NCI-H1436 treated with DMSO at 0.1 percent for 48 hours (cell line): ENCODE measurements around the gene ARMC7.
"Not testable (repeated sequence)": the region's sequence is repeated elsewhere in the genome, so short reads cannot be mapped to it uniquely, and the experiment has no call there.

Experiments
- DNase-seq: peaks from one replicate; lab custom pipeline; 2025; lab: John Stamatoyannopoulos, UW

ARMC7 gene

DNA sequence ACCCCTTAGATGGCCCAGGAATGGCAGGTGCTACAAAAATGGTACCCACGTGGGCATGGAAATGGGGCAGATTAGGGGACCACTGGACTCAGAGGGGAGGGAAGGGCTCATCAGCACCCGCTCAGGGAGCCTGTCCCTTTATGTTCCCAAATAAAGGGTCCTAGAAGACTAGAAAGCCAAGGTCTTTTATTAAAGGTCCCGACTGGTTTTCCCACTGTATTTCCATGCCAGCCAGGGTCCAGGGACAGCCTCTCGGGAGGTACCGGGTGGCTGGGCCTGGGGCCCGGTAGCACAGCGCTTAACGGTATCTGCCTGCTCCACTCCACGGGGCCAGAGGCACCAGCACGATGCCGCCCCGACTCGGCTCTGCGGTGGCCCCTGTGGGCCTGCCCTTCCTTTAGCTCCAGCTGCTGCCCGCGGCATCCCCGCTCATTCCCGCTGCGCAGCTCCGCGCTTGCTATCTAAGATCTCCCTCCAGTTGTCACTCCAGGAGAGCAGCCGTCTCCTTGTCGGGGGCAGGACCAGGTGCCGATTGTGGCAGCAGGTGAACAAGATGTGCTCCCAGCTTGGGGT, 20.4 kb downstream of the ARMC7 start:
- no peak for DNase-seq

- no peak for DNase-seq
Observed at GRCh38 chr17:75130632-75131277, 21.0 kb downstream of the ARMC7 start.

DNA sequence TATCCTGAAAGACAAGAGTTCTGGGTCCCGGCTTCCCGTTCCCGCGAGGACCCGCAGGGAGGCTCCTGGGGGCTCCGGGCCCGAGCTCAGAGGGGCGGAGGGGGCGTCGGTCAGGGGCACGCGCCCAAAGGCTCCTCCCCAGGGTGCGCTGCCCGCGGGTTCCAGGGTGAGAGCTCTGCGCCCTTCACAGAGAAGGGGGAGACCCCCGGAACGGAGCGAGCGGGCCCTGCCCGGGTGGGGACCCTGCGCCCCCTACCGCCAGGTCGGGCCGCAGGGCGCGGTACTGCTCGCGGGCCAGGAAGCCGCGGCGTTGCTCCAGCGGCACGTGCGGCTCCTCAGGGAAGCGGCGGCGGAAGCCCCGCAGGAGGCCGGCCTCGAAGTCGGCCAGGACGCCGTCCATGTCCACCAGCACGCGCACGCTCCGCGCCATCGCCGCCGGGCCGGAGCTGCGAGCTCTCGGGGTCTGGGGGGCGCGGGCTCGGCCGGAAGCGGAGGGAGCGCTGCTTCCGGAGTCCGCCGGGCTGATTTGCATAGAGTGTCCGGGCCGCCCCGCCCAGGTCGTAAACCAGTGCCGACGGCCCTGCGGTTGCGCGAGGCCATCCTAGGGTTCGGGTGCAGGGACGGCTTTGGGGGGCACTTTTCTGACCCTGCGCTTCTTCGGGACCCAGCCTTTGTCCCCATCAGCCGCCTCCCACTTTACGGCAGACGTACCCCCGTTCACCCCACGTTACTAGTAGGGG, 21.7 kb downstream of the ARMC7 start, which contains the start of gene NT5C:
TSS of gene NT5C (minus strand) at position 465 of the 740 bp plus-strand sequence. CDS start at position 430, 35 bp downstream.
- DNase-seq: no peak

DNA sequence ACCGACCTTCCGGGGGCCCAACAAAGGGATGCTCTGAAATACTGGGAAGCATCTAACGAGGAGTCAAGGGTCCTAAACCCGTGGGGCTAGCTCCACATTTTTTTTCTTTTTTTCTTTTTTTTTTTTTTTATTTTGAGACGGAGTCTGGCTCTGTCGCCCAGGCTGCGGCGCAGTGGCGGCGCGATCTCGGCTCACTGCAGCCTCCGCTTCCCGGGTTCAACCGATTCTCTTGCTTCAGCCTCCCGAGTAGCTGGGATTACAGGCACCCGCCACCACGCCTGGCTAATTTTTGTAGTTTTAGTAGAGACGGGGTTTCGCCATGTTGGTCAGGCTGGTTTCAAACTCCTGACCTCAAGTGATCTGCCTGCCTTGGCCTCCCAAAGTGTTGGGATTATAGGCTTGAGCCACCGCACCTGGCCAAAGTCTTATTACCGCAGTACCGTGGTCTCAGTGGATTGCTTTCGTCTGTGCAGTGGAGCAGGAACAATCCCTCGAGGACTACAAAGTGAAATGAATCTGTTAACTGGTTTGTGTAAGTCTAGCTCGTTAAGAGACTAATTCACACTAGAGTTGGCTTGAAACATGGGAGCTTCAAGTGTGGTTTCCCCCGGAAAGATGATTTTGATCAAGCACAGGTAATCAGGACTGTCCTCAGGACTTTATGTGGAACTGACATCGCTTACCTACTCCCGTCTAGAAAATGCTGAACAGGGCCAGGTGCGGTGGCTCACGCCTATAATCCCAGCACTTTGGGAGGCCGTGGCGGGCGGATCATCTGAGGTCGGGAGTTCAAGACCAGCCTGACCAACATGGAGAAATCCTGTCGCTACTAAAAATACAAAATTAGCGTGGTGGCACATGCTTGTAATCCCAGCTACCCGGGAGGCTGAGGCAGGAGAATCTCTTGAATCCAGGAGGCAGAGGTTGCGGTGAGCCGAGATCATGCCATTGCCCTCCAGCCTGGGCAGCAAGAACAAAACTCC, 22.5 kb downstream of the ARMC7 start:
- DNase-seq: not testable (repeated sequence)

GRCh38 chr17:75133001-75133400, 23.2 kb downstream of the ARMC7 start:
- no peak for DNase-seq

GRCh38 chr17:75133607-75134347, 24.0 kb downstream of the ARMC7 start:
- not testable (repeated sequence) for DNase-seq

DNA sequence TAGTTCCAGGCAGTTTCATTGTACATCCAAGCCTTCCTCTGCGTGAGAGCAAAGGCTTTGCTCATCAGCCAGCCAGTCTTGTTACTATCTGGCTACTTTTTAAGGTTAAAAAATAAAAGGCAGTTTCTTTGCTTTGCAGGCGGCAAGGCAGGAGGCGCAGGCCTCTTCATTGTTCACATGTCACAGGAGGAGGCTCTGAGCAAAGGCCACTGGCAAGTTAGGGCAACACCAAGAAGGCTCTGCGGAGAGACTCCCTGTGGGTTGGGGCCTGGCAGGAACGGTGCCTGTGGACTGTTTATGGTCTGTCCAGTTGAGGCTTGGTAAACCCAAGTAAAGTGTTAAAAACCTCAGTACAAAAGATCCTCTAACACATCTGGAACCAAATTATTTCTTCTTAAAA, 25.7 kb downstream of the ARMC7 start:
- DNase-seq: no peak

- no peak for DNase-seq
Observed at GRCh38 chr17:75135946-75136345, 26.2 kb downstream of the ARMC7 start.

DNA sequence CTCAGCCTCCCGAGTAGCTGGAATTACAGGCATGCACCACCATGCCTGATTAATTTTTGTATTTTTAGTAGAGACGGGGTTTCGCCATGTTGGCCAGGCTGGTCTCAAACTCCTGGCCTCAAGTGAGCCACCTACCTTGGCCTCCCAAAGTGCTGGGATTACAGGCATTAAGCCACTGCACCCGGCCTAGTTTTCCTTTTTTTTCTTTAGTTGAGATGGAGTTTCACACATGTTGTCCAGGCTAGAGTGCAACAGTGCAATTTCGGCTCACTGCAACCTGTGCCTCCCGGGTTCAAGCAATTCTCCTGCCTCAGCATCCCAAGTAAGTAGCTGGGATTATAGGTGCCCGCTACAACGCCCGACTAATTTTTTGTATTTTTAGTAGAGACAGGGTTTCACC, 28.0 kb downstream of the ARMC7 start:
- not testable (repeated sequence) for DNase-seq

GRCh38 chr17:75138519-75138918, 28.8 kb downstream of the ARMC7 start:
- DNase-seq: no peak

GRCh38 chr17:75142236-75142971, 32.6 kb downstream of the ARMC7 start:
- DNase-seq: no peak

DNA sequence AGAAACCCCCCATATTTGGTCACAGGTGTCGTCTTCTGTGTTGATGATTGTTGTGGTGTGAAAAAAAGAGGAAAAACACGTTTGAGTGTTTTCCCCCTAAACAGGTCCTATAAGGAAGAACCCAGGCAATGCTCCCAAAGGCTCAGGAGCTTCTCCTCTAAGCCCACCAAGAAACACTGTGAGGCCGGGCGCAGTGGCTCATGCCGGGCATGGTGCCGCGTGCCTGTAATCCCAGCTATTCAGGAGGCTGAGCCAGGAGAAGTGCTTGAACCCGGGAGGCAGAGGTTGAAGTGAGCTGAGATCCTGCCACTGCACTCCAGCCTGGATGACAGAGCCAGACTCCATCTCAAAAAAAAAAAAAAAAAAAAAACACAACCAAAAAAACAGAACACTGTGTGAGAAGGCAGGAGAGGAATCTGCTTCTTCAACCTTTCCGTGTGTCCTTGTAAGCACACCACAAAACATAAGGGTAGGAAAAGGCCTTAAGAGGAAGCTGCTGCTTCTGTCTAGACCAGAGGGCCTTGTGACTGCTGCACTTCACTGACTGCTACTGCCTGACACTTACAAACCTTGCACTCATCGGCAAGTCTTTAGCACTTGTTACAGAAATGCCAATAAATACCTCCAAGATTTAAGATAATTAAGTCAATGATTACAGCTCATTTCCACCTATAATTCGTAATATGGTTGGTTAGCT, 35.2 kb downstream of the ARMC7 start:
- no peak for DNase-seq

- DNase-seq: no peak
Observed at GRCh38 chr17:75146592-75146991, 36.8 kb downstream of the ARMC7 start.

- no peak for DNase-seq
Observed at GRCh38 chr17:75147878-75148546, 38.2 kb downstream of the ARMC7 start.

DNA sequence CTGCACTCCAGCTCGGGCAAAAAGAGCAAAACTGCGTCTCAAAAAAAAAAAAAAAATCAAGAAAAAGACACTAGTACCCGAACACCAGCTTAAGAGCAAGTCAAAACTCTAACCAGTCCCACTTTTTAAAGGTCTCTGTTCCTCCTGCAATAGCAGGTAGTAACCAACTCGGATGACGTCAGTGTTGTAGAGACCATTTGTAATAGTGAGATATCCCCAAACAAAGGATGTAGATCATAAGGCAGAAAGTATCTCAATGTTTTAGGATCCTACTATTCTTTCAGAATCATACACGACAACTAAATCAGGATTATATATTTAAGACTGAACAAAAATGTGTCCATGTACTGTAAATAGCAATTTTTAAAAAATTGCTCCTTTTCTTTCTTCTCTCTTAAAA, 42.2 kb downstream of the ARMC7 start:
- DNase-seq: no peak

GRCh38 chr17:75152523-75152921, 42.8 kb downstream of the ARMC7 start:
- no peak for DNase-seq

- no peak for DNase-seq
Observed at GRCh38 chr17:75152922-75153779, 43.4 kb downstream of the ARMC7 start.

DNA sequence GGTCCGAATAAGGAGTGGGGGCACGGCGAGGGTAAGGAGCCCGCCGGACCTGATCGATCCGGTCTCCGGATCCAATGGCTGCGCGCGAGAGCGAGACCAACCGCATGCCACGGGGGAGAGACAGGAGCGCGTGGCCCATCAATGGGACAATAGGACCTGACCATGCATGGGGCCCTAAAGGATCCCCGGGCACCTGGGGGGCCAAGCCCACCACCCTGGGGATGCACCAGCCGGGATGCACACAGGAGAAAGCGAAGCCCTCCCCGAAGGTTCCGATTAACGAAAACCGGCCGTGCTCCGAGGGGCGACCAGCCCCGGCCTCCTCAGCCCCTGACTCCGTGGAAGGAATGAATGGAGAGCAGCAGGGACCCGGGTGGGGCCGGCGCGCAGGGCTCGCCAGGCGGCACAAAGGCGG, 44.0 kb downstream of the ARMC7 start:
- no peak for DNase-seq
